Measurements from ENCODE around the gene ENAH. TPM values are rescaled to one million over a fixed set of nuclear protein-coding genes. Genes with fewer than 3 reads are reported as not detected.
"Not testable (repeated sequence)": the region's sequence is repeated elsewhere in the genome, so short reads cannot be mapped to it uniquely, and the experiment has no call there.

Gene ENAH
- total RNA-seq, 1 experiment from 2014 or later, result 121 TPM

GRCh38 chr1:225483818-225484656 is 168.9 kb downstream of the ENAH start:
- no peaks in the 10 kb centered on the region for H3K27me3 ChIP-seq
- no peak for DNase-seq
- H3K9me3 ChIP-seq, result no peaks in the 10 kb centered on the region
- H3K4me3 ChIP-seq, result no peak overlapping the region
- H3K36me3 ChIP-seq, result peaks cover 6% of the 10 kb centered on the region; the same call in 1 of the 2 replicates

GRCh38 chr1:225482421-225482950 is 170.4 kb downstream of the ENAH start:
- peak; percentile 28 for DNase-seq
- H3K4me3 ChIP-seq, result no peak overlapping the region

DNA sequence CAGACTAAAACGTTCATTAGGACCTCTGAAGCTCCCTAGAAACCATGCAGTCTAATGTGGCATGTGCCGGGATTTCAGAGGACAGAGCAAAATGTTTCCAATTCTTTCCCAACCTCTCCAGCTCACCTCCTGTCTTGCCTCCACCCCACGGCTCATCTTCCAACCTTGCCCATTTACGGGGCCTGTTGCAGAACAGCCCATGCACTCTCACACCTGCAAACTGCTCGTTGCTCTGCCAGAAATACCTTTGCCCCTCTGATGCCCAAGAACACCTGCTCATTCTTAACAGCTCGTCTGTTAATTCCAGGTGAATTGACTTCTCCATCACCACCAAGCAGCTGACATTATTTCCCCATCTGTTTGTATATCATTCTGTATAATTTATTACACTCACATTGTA is 171.2 kb downstream of the ENAH start:
- Histone ChIP-seq H3K9me3 (no peaks in the 10 kb centered on the region), H3K27me3 (no peaks in the 10 kb centered on the region), H3K4me3 (no peak overlapping the region), H3K36me3 (peaks cover 2% of the 10 kb centered on the region; the same call in 1 of the 2 replicates)
- no peak for DNase-seq

More at GRCh38 chr1:225482421-225482950, 170.4 kb downstream of the ENAH start:
- H3K27me3 ChIP-seq, result no peaks in the 10 kb centered on the region
- peaks cover 5% of the 10 kb centered on the region; the same call in 1 of the 2 replicates for H3K36me3 ChIP-seq
- H3K9me3 ChIP-seq, result no peaks in the 10 kb centered on the region

DNA sequence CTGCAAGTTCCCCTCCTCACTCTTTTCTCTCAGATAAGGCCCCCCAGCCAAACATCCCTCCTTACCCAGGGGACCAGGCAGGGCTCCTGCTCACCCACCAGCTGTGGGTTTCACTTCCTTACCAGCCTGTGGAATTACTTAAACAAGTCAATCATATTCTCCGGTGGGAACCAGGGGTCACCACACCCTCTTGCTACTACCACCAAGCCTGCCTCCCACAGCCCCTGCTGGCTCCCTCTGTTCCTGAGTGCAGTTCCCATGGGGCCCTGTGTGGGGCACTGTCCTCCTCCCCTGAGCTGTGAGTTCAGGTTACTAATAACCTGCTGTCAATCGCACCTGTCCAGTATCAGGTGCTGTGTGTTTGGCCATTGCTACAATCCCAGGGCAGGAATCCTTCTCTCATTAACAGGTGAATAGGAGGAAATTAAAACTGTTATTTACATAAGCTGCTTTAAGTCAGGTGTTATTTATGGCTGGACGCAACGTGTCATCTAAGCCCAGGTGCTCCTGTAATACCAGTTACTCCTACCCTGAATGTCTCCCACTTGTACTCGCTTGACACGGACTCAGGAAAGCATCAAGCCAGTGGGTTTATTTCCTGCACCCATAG is 172.0 kb downstream of the ENAH start:
- no peak overlapping the region for H3K4me3 ChIP-seq
- H3K9me3 ChIP-seq, result no peaks in the 10 kb centered on the region
- no peaks in the 10 kb centered on the region; the same call in 1 of the 2 replicates for H3K36me3 ChIP-seq
- peak; percentile 34 for DNase-seq
- no peaks in the 10 kb centered on the region for H3K27me3 ChIP-seq

- Histone ChIP-seq H3K27me3 (no peaks in the 10 kb centered on the region), H3K9me3 (no peaks in the 10 kb centered on the region), H3K36me3 (no peaks in the 10 kb centered on the region; the same call in 1 of the 2 replicates), H3K4me3 (no peak overlapping the region)
- no peak for DNase-seq
These were observed 172.8 kb downstream of the ENAH start for GRCh38 chr1:225479996-225480720.

DNA sequence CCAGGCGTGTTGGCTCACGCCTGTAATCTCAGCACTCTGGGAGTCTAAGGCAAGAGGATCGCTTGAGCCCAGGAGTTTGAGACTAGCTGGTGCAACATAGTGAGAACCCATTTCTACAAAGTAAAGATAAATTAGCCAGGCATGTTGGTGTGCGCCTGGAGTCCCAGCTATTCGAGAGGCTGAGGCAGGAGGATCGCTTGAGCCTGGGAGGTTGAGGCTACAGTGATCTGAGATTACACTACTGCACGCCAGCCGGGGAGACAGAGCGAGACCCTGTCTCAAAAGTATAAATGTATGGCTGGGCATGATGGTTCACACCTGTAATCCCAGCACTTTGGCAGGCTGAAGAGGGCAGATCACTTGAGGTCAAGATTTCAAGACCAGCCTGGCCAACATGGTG is 173.6 kb downstream of the ENAH start:
- H3K36me3 ChIP-seq, result no peaks in the 10 kb centered on the region; the same call in 1 of the 2 replicates
- no peak overlapping the region for H3K4me3 ChIP-seq
- no peak for DNase-seq
- H3K27me3 ChIP-seq, result no peaks in the 10 kb centered on the region
- no peaks in the 10 kb centered on the region for H3K9me3 ChIP-seq

- DNase-seq, result no peak
- no peaks in the 10 kb centered on the region for H3K9me3 ChIP-seq
- no peak overlapping the region for H3K4me3 ChIP-seq
- H3K36me3 ChIP-seq, result no peaks in the 10 kb centered on the region
- H3K27me3 ChIP-seq, result no peaks in the 10 kb centered on the region
These were observed 175.5 kb downstream of the ENAH start for GRCh38 chr1:225477296-225477911.

GRCh38 chr1:225476538-225476988 is 176.4 kb downstream of the ENAH start:
- Histone ChIP-seq H3K9me3 (no peaks in the 10 kb centered on the region), H3K36me3 (no peaks in the 10 kb centered on the region), H3K4me3 (no peak overlapping the region), H3K27me3 (no peaks in the 10 kb centered on the region)
- no peak for DNase-seq

DNA sequence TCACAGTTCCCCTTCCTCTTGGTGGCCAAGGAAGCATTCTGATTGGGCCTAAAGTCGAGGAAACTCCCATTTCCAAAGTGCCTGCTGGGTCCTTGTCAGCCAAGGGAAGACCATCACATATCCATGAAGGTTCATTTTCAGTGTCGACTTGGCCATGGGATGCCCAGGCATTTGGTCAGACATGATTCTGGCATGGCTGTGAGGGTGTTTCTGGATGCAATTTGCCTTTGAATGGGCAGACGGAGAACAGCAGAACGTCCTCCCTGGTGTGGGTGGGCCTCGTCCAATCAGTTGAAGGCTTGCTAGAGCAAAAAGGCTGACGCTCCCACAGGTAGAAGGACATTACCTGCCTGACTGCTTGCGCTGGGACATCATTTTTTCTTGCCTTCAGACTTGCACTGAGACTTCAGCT is 176.8 kb downstream of the ENAH start:
- H3K9me3 ChIP-seq, result no peaks in the 10 kb centered on the region
- H3K4me3 ChIP-seq, result no peak overlapping the region
- no peaks in the 10 kb centered on the region for H3K27me3 ChIP-seq
- H3K36me3 ChIP-seq, result no peaks in the 10 kb centered on the region
- no peak for DNase-seq

DNA sequence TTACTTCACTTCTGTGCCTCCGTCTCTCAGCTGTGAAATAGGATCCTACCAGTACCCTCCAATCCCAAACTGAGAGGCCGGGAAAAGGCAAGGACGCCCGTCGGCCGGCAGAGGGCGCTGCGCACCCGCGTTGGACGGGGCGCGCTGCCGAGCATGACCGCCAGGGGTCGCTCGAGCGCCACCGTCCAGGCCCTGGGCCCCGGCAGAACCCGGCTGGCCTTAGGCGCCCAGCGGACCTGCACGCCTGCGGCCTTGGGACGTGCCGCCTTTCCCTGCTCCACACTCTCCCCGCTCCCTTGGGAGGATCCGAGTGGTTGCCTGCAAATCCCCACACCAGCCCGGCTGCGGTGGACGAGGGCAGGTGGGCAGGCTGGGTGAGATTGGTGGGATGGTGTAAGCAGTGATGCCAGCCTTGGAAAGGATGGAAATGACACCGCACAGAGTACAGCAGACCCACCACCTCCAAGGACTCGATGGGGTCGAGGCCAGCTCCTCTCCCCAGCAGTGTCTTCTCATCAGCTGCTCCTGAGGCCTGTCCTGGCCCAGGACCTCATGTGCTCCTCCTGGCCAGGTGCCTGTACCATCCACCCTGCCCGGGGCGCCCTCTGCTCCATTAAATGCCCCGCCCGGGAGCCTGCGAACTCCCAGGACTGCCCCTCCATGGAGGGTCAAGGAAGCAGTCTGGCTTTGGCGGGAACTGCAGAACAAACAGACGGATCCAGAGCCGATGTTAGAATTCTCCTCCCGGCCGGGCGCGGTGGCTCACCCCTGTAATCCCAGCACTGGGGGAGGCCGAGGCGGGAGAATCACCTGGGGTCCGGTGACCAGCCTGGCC is 177.7 kb downstream of the ENAH start:
- no peak overlapping the region for H3K4me3 ChIP-seq
- DNase-seq, result peak; percentile 67
- H3K36me3 ChIP-seq, result no peaks in the 10 kb centered on the region
- no peaks in the 10 kb centered on the region for H3K9me3 ChIP-seq
- H3K27me3 ChIP-seq, result no peaks in the 10 kb centered on the region

- H3K9me3 ChIP-seq, result no peaks in the 10 kb centered on the region
- H3K27me3 ChIP-seq, result no peaks in the 10 kb centered on the region
- no peaks in the 10 kb centered on the region for H3K36me3 ChIP-seq
- no peak for DNase-seq
- no peak overlapping the region for H3K4me3 ChIP-seq
These were observed 178.4 kb downstream of the ENAH start for GRCh38 chr1:225474439-225474985.

- H3K27me3 ChIP-seq, H3K4me3 ChIP-seq, H3K9me3 ChIP-seq, DNase-seq, H3K36me3 ChIP-seq: not testable (repeated sequence)
These were observed 179.1 kb downstream of the ENAH start for GRCh38 chr1:225473676-225474438.

GRCh38 chr1:225473266-225473665 is 179.7 kb downstream of the ENAH start:
- not testable (repeated sequence) for H3K9me3 ChIP-seq, H3K36me3 ChIP-seq, H3K4me3 ChIP-seq, H3K27me3 ChIP-seq, DNase-seq

- no peaks in the 10 kb centered on the region for H3K27me3 ChIP-seq
- no peaks in the 10 kb centered on the region for H3K36me3 ChIP-seq
- DNase-seq, result no peak
- no peaks in the 10 kb centered on the region for H3K9me3 ChIP-seq
- H3K4me3 ChIP-seq, result no peak overlapping the region
These were observed 181.2 kb downstream of the ENAH start for GRCh38 chr1:225471453-225472301.

Data from MG63 (cell line).